Measurements from ENCODE around the gene ZNF432. TPM values are rescaled to one million over a fixed set of nuclear protein-coding genes. Genes with fewer than 3 reads are reported as not detected.

ZNF432 gene
- total and polyA plus RNA-seq, 2 of the 13 experiments (the other 11 are each of a cell fraction or from before 2014, with no cell fraction given) = 4.1 to 8.7 TPM

- TF ChIP-seq ZNF547 (CRISPR knock-in tag; IDR thresholded peaks at IDR 0.05) = no peak
- no peak for TF ChIP-seq HBP1 (CRISPR knock-in tag; IDR thresholded peaks at IDR 0.05; ENCODE audit: low read depth)
- TF ChIP-seq RFX1 (IDR thresholded peaks at IDR 0.05) = no peak
- no peak for TF ChIP-seq E2F5 (CRISPR knock-in tag; conservative IDR thresholded peaks at IDR 0.05)
- no peak for TF ChIP-seq ATF3 (CRISPR knock-in tag; IDR thresholded peaks at IDR 0.05)
- 0 out of 2 replicates have a peak, but pooled peaks have one; percentile 51 for TF ChIP-seq KMT2A (CRISPR knock-in tag; IDR thresholded peaks at IDR 0.05)
- peak; percentile 9; the same call in 1 of the 2 replicates for TF ChIP-seq HDAC2 (CRISPR knock-in tag; IDR thresholded peaks at IDR 0.05)
- TF ChIP-seq ZC3H4 (CRISPR knock-in tag; IDR thresholded peaks at IDR 0.05; ENCODE audit: borderline replicate concordance) = no peak
- no peak for TF ChIP-seq ZNF513 (CRISPR knock-in tag; conservative IDR thresholded peaks at IDR 0.05)
- 0 out of 2 replicates have a peak, but pooled peaks have one; percentile 34 for TF ChIP-seq TFDP1 (CRISPR knock-in tag; IDR thresholded peaks at IDR 0.05; ENCODE audit: borderline replicate concordance)
- no peak for TF ChIP-seq ZMYM2 (CRISPR knock-in tag; IDR thresholded peaks at IDR 0.05)
- TF ChIP-seq ZFP1 (CRISPR knock-in tag; IDR thresholded peaks at IDR 0.05) = no peak
- no peak for TF ChIP-seq ZBTB20 (CRISPR knock-in tag; IDR thresholded peaks at IDR 0.05; ENCODE audit: borderline replicate concordance, low read depth)
- no peak for TF ChIP-seq ZFP36 (IDR thresholded peaks at IDR 0.05; ENCODE audit: borderline replicate concordance, low read depth, low read length, partially characterized antibody)
- no peak for TF ChIP-seq HNF4A (CRISPR knock-in tag; IDR thresholded peaks at IDR 0.05)
- no peak for TF ChIP-seq ZSCAN30 (CRISPR knock-in tag; IDR thresholded peaks at IDR 0.05)
- no peak for TF ChIP-seq ZHX2 (IDR thresholded peaks at IDR 0.05; ENCODE audit: low read depth)
- TF ChIP-seq ZHX2 (CRISPR knock-in tag; IDR thresholded peaks at IDR 0.05; ENCODE audit: borderline replicate concordance) = no peak
These were observed 46.8 kb upstream of the ZNF432 start, which contains the start of gene ZNF841 (continued) for GRCh38 chr19:52095172-52096014.
